ENCODE results near the gene ASPG. TPM values are rescaled to one million over a fixed set of nuclear protein-coding genes. Genes with fewer than 3 reads are reported as not detected.

The ASPG gene
- polyA plus RNA-seq, 1 donor from 2014 or later: 0.16 TPM

- H3K27ac ChIP-seq (ENCODE audit: low read length): no peak overlapping the region
- H3K36me3 ChIP-seq (ENCODE audit: insufficient read depth, low read length): no peaks in the 10 kb centered on the region
- no peaks in the 10 kb centered on the region for H4K20me1 ChIP-seq (ENCODE audit: insufficient read depth)
- no peaks in the 10 kb centered on the region for H3K9me3 ChIP-seq (ENCODE audit: low read length)
- peaks cover 33% of the 10 kb centered on the region for H3K27me3 ChIP-seq (ENCODE audit: insufficient read depth, low read depth, low read length)
- TF ChIP-seq REST (IDR thresholded peaks at IDR 0.05; ENCODE audit: borderline replicate concordance): no peak
- no peak for TF ChIP-seq MXI1 (conservative IDR thresholded peaks at IDR 0.05; ENCODE audit: poor library complexity, severe bottlenecking)
- TF ChIP-seq RAD21 (conservative IDR thresholded peaks at IDR 0.05): no peak
- no peak for TF ChIP-seq TAF1 (IDR thresholded peaks at IDR 0.05; ENCODE audit: low read depth)
- TF ChIP-seq CTCF (IDR thresholded peaks at IDR 0.05; ENCODE audit: poor library complexity, severe bottlenecking): no peak
- TF ChIP-seq SMC3 (conservative IDR thresholded peaks at IDR 0.05; ENCODE audit: poor library complexity): no peak
- TF ChIP-seq POLR2AphosphoS5 (IDR thresholded peaks at IDR 0.05): no peak
- no peak for TF ChIP-seq EZH2 (IDR thresholded peaks at IDR 0.05; ENCODE audit: borderline replicate concordance, insufficient read depth, low read length, poor library complexity, severe bottlenecking)
- TF ChIP-seq EP300 (conservative IDR thresholded peaks at IDR 0.05; ENCODE audit: poor library complexity, severe bottlenecking): no peak
- no peaks in the 10 kb centered on the region for H3F3A ChIP-seq (ENCODE audit: insufficient read depth, low read length, poor library complexity, severe bottlenecking)
- no peak overlapping the region for H3K9ac ChIP-seq (ENCODE audit: low read length)
- no peaks in the 10 kb centered on the region for H3K79me2 ChIP-seq (replicated peaks; ENCODE audit: insufficient read depth, low read length)
- H3K4me3 ChIP-seq (ENCODE audit: low read length): no peak overlapping the region
- no peak overlapping the region for H3K4me2 ChIP-seq (ENCODE audit: low read length)
- H2AFZ ChIP-seq (ENCODE audit: low read depth, low read length): no peak overlapping the region
- no peaks in the 10 kb centered on the region for H3K9me2 ChIP-seq (ENCODE audit: insufficient read depth, low read length)
These were observed 27.4 kb downstream of the ASPG start for GRCh38 chr14:104112609-104113571.

GRCh38 chr14:104113631-104114420 lies 28.3 kb downstream of the ASPG start:
- H3K79me2 ChIP-seq (replicated peaks; ENCODE audit: insufficient read depth, low read length): no peaks in the 10 kb centered on the region
- no peaks in the 10 kb centered on the region for H3F3A ChIP-seq (ENCODE audit: insufficient read depth, low read length, poor library complexity, severe bottlenecking)
- peaks cover 42% of the 10 kb centered on the region for H3K27me3 ChIP-seq (ENCODE audit: insufficient read depth, low read depth, low read length)
- H2AFZ ChIP-seq (ENCODE audit: low read depth, low read length): no peak overlapping the region
- no peaks in the 10 kb centered on the region for H3K9me2 ChIP-seq (ENCODE audit: insufficient read depth, low read length)
- no peak overlapping the region for H3K27ac ChIP-seq (ENCODE audit: low read length)
- no peaks in the 10 kb centered on the region for H3K36me3 ChIP-seq (ENCODE audit: insufficient read depth, low read length)
- H3K4me3 ChIP-seq (ENCODE audit: low read length): no peak overlapping the region
- no peak overlapping the region for H3K4me2 ChIP-seq (ENCODE audit: low read length)
- H3K9me3 ChIP-seq (ENCODE audit: low read length): no peaks in the 10 kb centered on the region
- no peak overlapping the region for H3K9ac ChIP-seq (ENCODE audit: low read length)
- no peaks in the 10 kb centered on the region for H4K20me1 ChIP-seq (ENCODE audit: insufficient read depth)
- TF ChIP-seq CTCF (IDR thresholded peaks at IDR 0.05; ENCODE audit: poor library complexity, severe bottlenecking): no peak
- TF ChIP-seq EZH2 (IDR thresholded peaks at IDR 0.05; ENCODE audit: borderline replicate concordance, insufficient read depth, low read length, poor library complexity, severe bottlenecking): no peak
- no peak for TF ChIP-seq RAD21 (conservative IDR thresholded peaks at IDR 0.05)
- no peak for TF ChIP-seq REST (IDR thresholded peaks at IDR 0.05; ENCODE audit: borderline replicate concordance)
- no peak for TF ChIP-seq EP300 (conservative IDR thresholded peaks at IDR 0.05; ENCODE audit: poor library complexity, severe bottlenecking)
- TF ChIP-seq TAF1 (IDR thresholded peaks at IDR 0.05; ENCODE audit: low read depth): no peak
- no peak for TF ChIP-seq POLR2AphosphoS5 (IDR thresholded peaks at IDR 0.05)
- no peak for TF ChIP-seq SMC3 (conservative IDR thresholded peaks at IDR 0.05; ENCODE audit: poor library complexity)
- TF ChIP-seq MXI1 (conservative IDR thresholded peaks at IDR 0.05; ENCODE audit: poor library complexity, severe bottlenecking): no peak

All from neural cell (in vitro differentiated cells).